IMR-90 (cell line): ENCODE data around the gene SH3RF2. TPM values are rescaled to one million over a fixed set of nuclear protein-coding genes. Genes with fewer than 3 reads are reported as not detected.

Experiments
- ATAC-seq: fragments of 200-7000 bp; cut with Tn5 transposase; 2 replicates; pipeline ENCODE4 v1.9.1; 2020; ENCODE audit warnings: low read depth, mild to moderate bottlenecking, moderate library complexity
- BruUV-seq: library from RNA; stranded (reverse); fragments of 400-500 nt; replicated peaks from 2 replicates; lab custom pipeline; 2021; lab: Mats Ljungman, UMichigan
- CTCF ChIA-PET: fragments of 300-600 bp; formaldehyde crosslinking; extraction: SDS; loops from one replicate; lab custom pipeline; 2021; ENCODE audit warnings: antibody characterized with exemption; lab: Yijun Ruan, JAX
- POLR2A ChIA-PET: fragments of 300-600 bp; sonication (Branson Sonifier 250); formaldehyde crosslinking; loops from one replicate; lab custom pipeline; 2022; ENCODE audit warnings: antibody characterized with exemption; ENCODE audit not compliant: unreplicated experiment; lab: Charles Lee
- DNase-seq: peaks from one replicate; pipeline ENCODE4 v3.0.0; 2013
- H2AFZ ChIP-seq: replicated peaks from 2 replicates; pipeline ENCODE3; 2013; ENCODE audit warnings: low read length, mild to moderate bottlenecking; ENCODE audit not compliant: poor library complexity
- H2AK5ac ChIP-seq: 2 replicates; pipeline ENCODE4 v1.6.1; 2013; ENCODE audit warnings: low read depth, low read length, inconsistent platforms
- H2AK9ac ChIP-seq: replicated peaks from 2 replicates; pipeline ENCODE3; 2013; ENCODE audit warnings: mild to moderate bottlenecking, low read depth, low read length, moderate library complexity; ENCODE audit not compliant: poor library complexity
- H2BK120ac ChIP-seq: 2 replicates; pipeline ENCODE4 v1.6.1; 2013; ENCODE audit warnings: low read depth, low read length, inconsistent platforms
- H2BK15ac ChIP-seq: 3 replicates; pipeline ENCODE4 v1.6.1; 2013; ENCODE audit warnings: low read depth, low read length, inconsistent platforms
- H2BK20ac ChIP-seq: 2 replicates; pipeline ENCODE4 v1.6.1; 2013; ENCODE audit warnings: low read depth, mild to moderate bottlenecking, inconsistent platforms, low read length, moderate library complexity
- H2BK5ac ChIP-seq: 2 replicates; pipeline ENCODE4 v1.6.1; 2013; ENCODE audit warnings: mild to moderate bottlenecking, low read depth, low read length, inconsistent platforms; ENCODE audit not compliant: poor library complexity, severe bottlenecking
- H3K14ac ChIP-seq: replicated peaks from 2 replicates; pipeline ENCODE4 v1.6.1; 2013; ENCODE audit warnings: low read depth, low read length, inconsistent platforms
- H3K18ac ChIP-seq: 2 replicates; pipeline ENCODE4 v1.6.1; 2013; ENCODE audit warnings: low read depth, low read length, control low read depth
- H3K23ac ChIP-seq: 2 replicates; pipeline ENCODE4 v1.6.1; 2013; ENCODE audit warnings: low read depth, low read length, inconsistent platforms
- H3K27ac ChIP-seq: 2 replicates; pipeline ENCODE4 v1.5.1; 2013; ENCODE audit warnings: mild to moderate bottlenecking, control low read depth, low read length; ENCODE audit not compliant: insufficient read depth
- H3K27me3 ChIP-seq: 2 replicates; pipeline ENCODE4 v1.6.1; 2013; ENCODE audit warnings: low read length; ENCODE audit not compliant: control insufficient read depth, insufficient read depth
- H3K36me3 ChIP-seq: 2 replicates; pipeline ENCODE4 v1.6.1; 2013; ENCODE audit warnings: low read length, mixed read lengths; ENCODE audit not compliant: control insufficient read depth, insufficient read depth
- H3K4ac ChIP-seq: 2 replicates; pipeline ENCODE4 v1.6.1; 2013; ENCODE audit warnings: low read depth, low read length, inconsistent platforms
- H3K4me1 ChIP-seq: 2 replicates; pipeline ENCODE4 v1.6.1; 2013; ENCODE audit warnings: low read length, mixed read lengths; ENCODE audit not compliant: control insufficient read depth, insufficient read depth
- H3K4me2 ChIP-seq: 2 replicates; pipeline ENCODE4 v1.6.1; 2013; ENCODE audit warnings: low read depth, mild to moderate bottlenecking, control low read depth, low read length, moderate library complexity
- H3K4me3 ChIP-seq: 2 replicates; pipeline ENCODE4 v1.5.1; 2013; ENCODE audit warnings: low read depth, mild to moderate bottlenecking, control low read depth, low read length, moderate library complexity; ENCODE audit not compliant: insufficient read depth
- H3K56ac ChIP-seq: 2 replicates; pipeline ENCODE4 v1.6.1; 2013; ENCODE audit warnings: low read length, inconsistent platforms; ENCODE audit not compliant: insufficient read depth; ENCODE audit errors: extremely low read depth
- H3K79me1 ChIP-seq, 2 experiments: 2 replicates each; pipeline ENCODE4 v1.6.1; 2013; ENCODE audit warnings: low read length in 2 of 2, inconsistent platforms in 1 of 2, low read depth in 1 of 2
- H3K9ac ChIP-seq: 2 replicates; pipeline ENCODE4 v1.6.1; 2013; ENCODE audit warnings: low read depth, low read length, control low read depth
- H3K9me1 ChIP-seq: 2 replicates; pipeline ENCODE4 v1.6.1; 2013; ENCODE audit warnings: low read length, inconsistent platforms; ENCODE audit not compliant: insufficient read depth
- H3K9me3 ChIP-seq: 2 replicates; pipeline ENCODE4 v1.6.1; 2013; ENCODE audit warnings: low read length; ENCODE audit not compliant: control insufficient read depth, insufficient read depth
- H4K20me1 ChIP-seq: 2 replicates; pipeline ENCODE4 v1.6.1; 2013; ENCODE audit warnings: low read length, inconsistent platforms; ENCODE audit not compliant: insufficient read depth
- H4K5ac ChIP-seq: 2 replicates; pipeline ENCODE4 v1.6.1; 2013; ENCODE audit warnings: mild to moderate bottlenecking, low read depth, low read length, control low read depth
- H4K8ac ChIP-seq, 2 experiments: 2 replicates each; pipeline ENCODE4 v1.6.1; 2013; ENCODE audit warnings: low read depth in 2 of 2, low read length in 2 of 2, control low read depth in 1 of 2, inconsistent platforms in 1 of 2
- H4K91ac ChIP-seq: 2 replicates; pipeline ENCODE4 v1.6.1; 2013; ENCODE audit warnings: low read depth, low read length, inconsistent platforms; ENCODE audit not compliant: insufficient read depth
- BHLHE40 ChIP-seq: fragments of 150-350 bp; IDR thresholded peaks from 2 replicates; pipeline ENCODE4 v1.6.1; 2016; ENCODE audit warnings: mild to moderate bottlenecking, low read depth, low read length
- CEBPB ChIP-seq: IDR thresholded peaks from 2 replicates; pipeline ENCODE4 v1.6.1; 2012; ENCODE audit warnings: low read depth, low read length, improper control_type of control experiment
- CHD1 ChIP-seq: IDR thresholded peaks from 2 replicates; pipeline ENCODE4 v1.6.1; 2012; ENCODE audit warnings: low read depth, low read length, improper control_type of control experiment
- FOS ChIP-seq: fragments of 150-350 bp; IDR thresholded peaks from 2 replicates; pipeline ENCODE4 v1.6.1; 2016; ENCODE audit warnings: low read depth, low read length
- MAFK ChIP-seq: IDR thresholded peaks from 2 replicates; pipeline ENCODE4 v1.6.1; 2012; ENCODE audit warnings: low read depth, low read length, improper control_type of control experiment
- MAZ ChIP-seq: IDR thresholded peaks from 2 replicates; pipeline ENCODE4 v1.6.1; 2012; ENCODE audit warnings: low read depth, mild to moderate bottlenecking, low read length, improper control_type of control experiment, moderate library complexity, borderline replicate concordance
- MXI1 ChIP-seq: IDR thresholded peaks from 2 replicates; pipeline ENCODE4 v1.6.1; 2012; ENCODE audit warnings: low read depth, mild to moderate bottlenecking, low read length, moderate library complexity, borderline replicate concordance
- NFE2L2 ChIP-seq: fragments of 150-350 bp; IDR thresholded peaks from 2 replicates; pipeline ENCODE4 v1.6.1; 2016; ENCODE audit warnings: low read depth, mild to moderate bottlenecking, low read length
- POLR2A ChIP-seq: IDR thresholded peaks from 2 replicates; pipeline ENCODE4 v1.6.1; 2012; ENCODE audit warnings: mild to moderate bottlenecking, low read depth, low read length
- RAD21 ChIP-seq: IDR thresholded peaks from 2 replicates; pipeline ENCODE4 v1.6.1; 2012; ENCODE audit warnings: low read length, improper control_type of control experiment
- RCOR1 ChIP-seq: IDR thresholded peaks from 2 replicates; pipeline ENCODE4 v1.6.1; 2012; ENCODE audit warnings: mild to moderate bottlenecking, low read length, improper control_type of control experiment; ENCODE audit not compliant: insufficient replicate concordance
- RFX5 ChIP-seq: IDR thresholded peaks from 2 replicates; pipeline ENCODE4 v1.8.0; 2012; ENCODE audit warnings: low read depth, mild to moderate bottlenecking, low read length, moderate library complexity
- SMC3 ChIP-seq: fragments of 150-350 bp; IDR thresholded peaks from 2 replicates; pipeline ENCODE4 v1.6.1; 2016; ENCODE audit warnings: low read depth, mild to moderate bottlenecking, antibody characterized with exemption, low read length, moderate library complexity
- USF2 ChIP-seq: fragments of 150-350 bp; IDR thresholded peaks from 2 replicates; pipeline ENCODE4 v1.6.1; 2017; ENCODE audit warnings: mild to moderate bottlenecking, antibody characterized with exemption, low read length, low read depth
- WGBS, 2 experiments: methylation state at CpG; one replicate each; pipeline versions ENCODE4 v1.1.5 to v1.1.7; 2013; ENCODE audit warnings: missing lambda C conversion rate in 2 of 2; ENCODE audit not compliant: insufficient read length in 1 of 2; ENCODE audit errors: extremely low coverage in 2 of 2; 5-methylcytosine and 5-hydroxymethylcytosine counted together
- dilution Hi-C: fragments of 300-500 bp; cut with HindIII; formaldehyde crosslinking; loops from one replicate; pipeline ENCODE4 v1.14.3; 2018; ENCODE audit warnings: low sequenced_read_pairs; ENCODE audit not compliant: unreplicated experiment
- in situ Hi-C: fragments of 300-500 bp; cut with MboI; formaldehyde crosslinking; loops from 3 replicates; pipeline ENCODE4 v1.14.3; 2019; ENCODE audit warnings: low sequenced_read_pairs, inconsistent platforms, mixed read lengths
- intact Hi-C: fragments of 100-400 bp; cut with micrococcal nuclease; formaldehyde crosslinking; loops from 2 replicates; pipeline ENCODE4 v1.10.0; 2022
- polyA plus RNA-seq, 3 experiments: library from polyadenylated mRNA; depleted of rRNA; stranded (reverse); fragments of >200 nt; gene quantifications; 2 replicates each; pipeline ENCODE4 v1.2.3, GENCODE V29; 2012; ENCODE audit warnings: low replicate concordance in 1 of 3
- total RNA-seq: library from RNA; depleted of rRNA; stranded (reverse); fragments of >200 nt; gene quantifications from 2 replicates; pipeline ENCODE4 v1.2.3, GENCODE V29; 2012
- TF ChIP-seq, protein P1 (sequence below): fragments of 150-350 bp; IDR thresholded peaks from 2 replicates; pipeline ENCODE4 v1.6.1; 2016; ENCODE audit warnings: low read depth, mild to moderate bottlenecking, low read length, moderate library complexity, borderline replicate concordance
- TF ChIP-seq, protein P2 (sequence below): conservative IDR thresholded peaks from 2 replicates; pipeline ENCODE4 v1.5.1; 2012; ENCODE audit warnings: mild to moderate bottlenecking, low read depth, low read length, improper control_type of control experiment

The SH3RF2 gene
- total and polyA plus RNA-seq, 2 of the 4 experiments (the other 2 are of a cell fraction), result 1.3 to 1.7 TPM

- Histone ChIP-seq H4K5ac (no peak overlapping the region), H3K9me1 (no peaks in the 10 kb centered on the region), H3K56ac (no peak overlapping the region), H4K20me1 (no peaks in the 10 kb centered on the region), H3K36me3 (no peaks in the 10 kb centered on the region), H3K27me3 (peaks cover 4% of the 10 kb centered on the region), H4K8ac (no peak overlapping the region), H3K4me1 (no peaks in the 10 kb centered on the region), H3K9me3 (no peaks in the 10 kb centered on the region), H4K91ac (no peak overlapping the region), H3K14ac (no peak overlapping the region), H2AK5ac (no peak overlapping the region), H2BK20ac (no peak overlapping the region), H3K4me3 (no peak overlapping the region), H3K18ac (no peak overlapping the region), H3K4me2 (no peak overlapping the region), H2AFZ (no peak overlapping the region), H2AK9ac (no peak overlapping the region), H3K23ac (no peak overlapping the region), H2BK5ac (no peak overlapping the region), H3K27ac (no peak overlapping the region), H3K9ac (no peak overlapping the region), H2BK15ac (no peak overlapping the region), H3K79me1 (no peaks in the 10 kb centered on the region), H2BK120ac (no peak overlapping the region), H3K4ac (no peak overlapping the region)
- in situ Hi-C loops, result no loop called here
- BruUV-seq, result no TSS peak
- dilution Hi-C loops, result no loop called here
- DNase-seq, result no peak
- 20% methylated on average over 1 of the region's 2 CpGs; no CpG with 5 or more reads in 1 of the 2 experiments for WGBS, 2 experiments
- ChIA-PET CTCF (no interaction called here), POLR2A (no interaction called here)
- no peak for ATAC-seq
- TF ChIP-seq MAZ (no peak), SMC3 (no peak), USF2 (no peak), MAFK (no peak), CHD1 (no peak), RCOR1 (no peak), MXI1 (no peak), RAD21 (no peak), NFE2L2 (no peak), POLR2A (no peak), FOS (no peak), BHLHE40 (no peak), CEBPB (no peak), RFX5 (no peak)
- TF ChIP-seq, protein P1, sequence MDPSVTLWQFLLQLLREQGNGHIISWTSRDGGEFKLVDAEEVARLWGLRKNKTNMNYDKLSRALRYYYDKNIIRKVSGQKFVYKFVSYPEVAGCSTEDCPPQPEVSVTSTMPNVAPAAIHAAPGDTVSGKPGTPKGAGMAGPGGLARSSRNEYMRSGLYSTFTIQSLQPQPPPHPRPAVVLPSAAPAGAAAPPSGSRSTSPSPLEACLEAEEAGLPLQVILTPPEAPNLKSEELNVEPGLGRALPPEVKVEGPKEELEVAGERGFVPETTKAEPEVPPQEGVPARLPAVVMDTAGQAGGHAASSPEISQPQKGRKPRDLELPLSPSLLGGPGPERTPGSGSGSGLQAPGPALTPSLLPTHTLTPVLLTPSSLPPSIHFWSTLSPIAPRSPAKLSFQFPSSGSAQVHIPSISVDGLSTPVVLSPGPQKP, result no peak
- TF ChIP-seq, protein P2, sequence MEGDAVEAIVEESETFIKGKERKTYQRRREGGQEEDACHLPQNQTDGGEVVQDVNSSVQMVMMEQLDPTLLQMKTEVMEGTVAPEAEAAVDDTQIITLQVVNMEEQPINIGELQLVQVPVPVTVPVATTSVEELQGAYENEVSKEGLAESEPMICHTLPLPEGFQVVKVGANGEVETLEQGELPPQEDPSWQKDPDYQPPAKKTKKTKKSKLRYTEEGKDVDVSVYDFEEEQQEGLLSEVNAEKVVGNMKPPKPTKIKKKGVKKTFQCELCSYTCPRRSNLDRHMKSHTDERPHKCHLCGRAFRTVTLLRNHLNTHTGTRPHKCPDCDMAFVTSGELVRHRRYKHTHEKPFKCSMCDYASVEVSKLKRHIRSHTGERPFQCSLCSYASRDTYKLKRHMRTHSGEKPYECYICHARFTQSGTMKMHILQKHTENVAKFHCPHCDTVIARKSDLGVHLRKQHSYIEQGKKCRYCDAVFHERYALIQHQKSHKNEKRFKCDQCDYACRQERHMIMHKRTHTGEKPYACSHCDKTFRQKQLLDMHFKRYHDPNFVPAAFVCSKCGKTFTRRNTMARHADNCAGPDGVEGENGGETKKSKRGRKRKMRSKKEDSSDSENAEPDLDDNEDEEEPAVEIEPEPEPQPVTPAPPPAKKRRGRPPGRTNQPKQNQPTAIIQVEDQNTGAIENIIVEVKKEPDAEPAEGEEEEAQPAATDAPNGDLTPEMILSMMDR, result no peak
- intact Hi-C loops, result loop anchor here (5.0 kb wide), 1 partner anchor 37 kb away; no protein-coding TSS in a partner anchor
Observed at GRCh38 chr5:146034127-146034526, 97.7 kb downstream of the SH3RF2 start.
